ENCODE measurements around the gene HS3ST5.
"Not testable (repeated sequence)": the region's sequence is repeated elsewhere in the genome, so short reads cannot be mapped to it uniquely, and the experiment has no call there.

HS3ST5 gene

GRCh38 chr6:114276783-114277182 is 66.0 kb downstream of the HS3ST5 start:
- no peak for DNase-seq (ENCODE audit: low read depth)

GRCh38 chr6:114274836-114275235 is 68.0 kb downstream of the HS3ST5 start:
- no peak for DNase-seq (ENCODE audit: low read depth)

- no peak for DNase-seq (ENCODE audit: low read depth)
Measured at GRCh38 chr6:114272582-114272981, 70.2 kb downstream of the HS3ST5 start.

GRCh38 chr6:114271405-114271804 is 71.4 kb downstream of the HS3ST5 start:
- DNase-seq (ENCODE audit: low read depth), result no peak

GRCh38 chr6:114267897-114268296 is 74.9 kb downstream of the HS3ST5 start:
- DNase-seq (ENCODE audit: low read depth), result no peak

GRCh38 chr6:114260810-114261209 is 82.0 kb downstream of the HS3ST5 start:
- no peak for DNase-seq (ENCODE audit: low read depth)

GRCh38 chr6:114258376-114258775 is 84.4 kb downstream of the HS3ST5 start:
- no peak for DNase-seq (ENCODE audit: low read depth)

GRCh38 chr6:114253431-114253830 is 89.4 kb downstream of the HS3ST5 start:
- DNase-seq (ENCODE audit: low read depth), result no peak

- no peak for DNase-seq (ENCODE audit: low read depth)
Measured at GRCh38 chr6:114249522-114249921, 93.3 kb downstream of the HS3ST5 start.

- no peak for DNase-seq (ENCODE audit: low read depth)
Measured at GRCh38 chr6:114247101-114247500, 95.7 kb downstream of the HS3ST5 start.

- no peak for DNase-seq (ENCODE audit: low read depth)
Measured at GRCh38 chr6:114240796-114241195, 102.0 kb downstream of the HS3ST5 start.

GRCh38 chr6:114228675-114229074 is 114.1 kb downstream of the HS3ST5 start:
- no peak for DNase-seq (ENCODE audit: low read depth)

- no peak for DNase-seq (ENCODE audit: low read depth)
Measured at GRCh38 chr6:114227944-114228468, 114.8 kb downstream of the HS3ST5 start.

GRCh38 chr6:114220241-114220640 is 122.6 kb downstream of the HS3ST5 start:
- no peak for DNase-seq (ENCODE audit: low read depth)

GRCh38 chr6:114218437-114219340 is 124.1 kb downstream of the HS3ST5 start:
- DNase-seq (ENCODE audit: low read depth), result no peak

- DNase-seq (ENCODE audit: low read depth), result not testable (repeated sequence)
Measured at GRCh38 chr6:114217996-114218395, 124.8 kb downstream of the HS3ST5 start.

- no peak for DNase-seq (ENCODE audit: low read depth)
Measured at GRCh38 chr6:114216789-114217467, 125.9 kb downstream of the HS3ST5 start.

- no peak for DNase-seq (ENCODE audit: low read depth)
Measured at GRCh38 chr6:114210467-114210866, 132.4 kb downstream of the HS3ST5 start.

GRCh38 chr6:114203460-114203859 is 139.4 kb downstream of the HS3ST5 start:
- no peak for DNase-seq (ENCODE audit: low read depth)

GRCh38 chr6:114202389-114202788 is 140.4 kb downstream of the HS3ST5 start:
- no peak for DNase-seq (ENCODE audit: low read depth)

GRCh38 chr6:114200891-114201290 is 141.9 kb downstream of the HS3ST5 start:
- no peak for DNase-seq (ENCODE audit: low read depth)

GRCh38 chr6:114195631-114196403 is 147.0 kb downstream of the HS3ST5 start:
- DNase-seq (ENCODE audit: low read depth), result no peak
